Adrenal gland (tissue), 12 donors: ENCODE measurements around the gene PDE9A. TPM values are rescaled to one million over a fixed set of nuclear protein-coding genes. Genes with fewer than 3 reads are reported as not detected.

Source experiments
- DNase-seq, 7 donors: peaks; one replicate each; pipeline ENCODE4 v3.0.0-alpha.2; 2019 to 2020
- H3K27ac ChIP-seq, 5 donors: fragments of 200-600 bp; sonication (generic) in 4 of 5; 1 replicate in 3 of 5; 2 replicates in 2 of 5; pipeline versions ENCODE4 v1.5.1 to v1.8.0; 2016 to 2020; ENCODE audit warnings: mild to moderate bottlenecking in 1 of 5
- H3K27me3 ChIP-seq: fragments of 200-600 bp; 2 replicates; pipeline ENCODE4 v1.8.0; 2021
- H3K36me3 ChIP-seq, 2 donors: fragments of 200-600 bp; replicated peaks in 1 of 2; 1 replicate in 1 of 2; 2 replicates in 1 of 2; pipeline versions ENCODE4 v1.5.1 to v1.8.0; 2018 to 2022
- H3K4me1 ChIP-seq, 2 donors: fragments of 200-600 bp; replicated peaks in 1 of 2; 1 replicate in 1 of 2; 2 replicates in 1 of 2; pipeline versions ENCODE4 v1.5.1 to v1.8.0; 2018 to 2021
- H3K4me3 ChIP-seq, 4 donors: fragments of 200-600 bp; sonication (generic) in 3 of 4; one replicate each; pipeline ENCODE4 v1.5.1; 2016 to 2018
- H3K9me3 ChIP-seq, 3 donors: fragments of 200-600 bp; sonication (generic) in 1 of 3; replicated peaks in 1 of 3; 1 replicate in 2 of 3; 2 replicates in 1 of 3; pipeline versions ENCODE4 v1.5.1 to v1.8.0; 2016 to 2021
- CTCF ChIP-seq, 6 experiments: fragments of 450-650 bp in 4 of 6; fragments of 200-600 bp in 2 of 6; sonication (generic) in 1 of 6; IDR thresholded peaks; 1 replicate in 5 of 6; 2 replicates in 1 of 6; pipeline versions ENCODE4 v1.5.1 to v1.8.0; 2016 to 2021; ENCODE audit warnings: antibody characterized with exemption in 6 of 6, mild to moderate bottlenecking in 2 of 6, moderate library complexity in 1 of 6
- POLR2A ChIP-seq, 2 donors: fragments of 450-650 bp; IDR thresholded peaks; one replicate each; pipeline ENCODE4 v1.6.1; 2017; ENCODE audit warnings: antibody characterized with exemption in 2 of 2, mild to moderate bottlenecking in 2 of 2, moderate library complexity in 1 of 2
- WGBS, 4 donors: extraction: QIAGEN DNeasy Blood & Tissue Kit in 2 of 4; methylation state at CpG; one replicate each; pipeline versions ENCODE4 v1.1.5 to v1.1.7; 2013 to 2017; 5-methylcytosine and 5-hydroxymethylcytosine counted together
- intact Hi-C, 2 donors: fragments of 100-400 bp; cut with DNase I; formaldehyde crosslinking; loops; one replicate each; pipeline versions ENCODE4 v1.14.1 to v1.15.0; 2022 to 2023
- polyA plus RNA-seq, 3 donors: library from polyadenylated mRNA; stranded (reverse); fragments of 200-250 nt in 2 of 3; fragments of 350-450 nt in 1 of 3; fragmentation: Illumina TruSeq in 1 of 3; extraction: RNeasy Lipid Tissue Mini Kit (QIAGEN cat#74804) in 1 of 3; gene quantifications; one replicate each; pipeline ENCODE4 v1.2.3, GENCODE V29; 2013 to 2014
- total RNA-seq, 9 donors: library from RNA; depleted of rRNA in 4 of 9; stranded (reverse); fragments of >200 nt in 4 of 9; fragments of 120-200 nt in 1 of 9; fragmentation: NEBNext Ultra II Directional in 1 of 9; extraction: Animal tissue kit (Norgen Biotek cat#: 25700) in 1 of 9; gene quantifications; one replicate each; pipeline versions ENCODE4 v1.1.0 to v1.2.4, GENCODE V29; 2013 to 2023
- donor health status: healthy with polysubstance abuse.
- donor health status: Bipolar disorder and iron deficiency.
- donor health status: DM: yes; HTN: yes; CAD: no.
- donor health status: DM: no; HTN: no; CAD: no.
- donor health status: DM: no; HTN: no; CAD: no.
- donor health status: DM: yes; HTN: yes; CAD: no.

Gene PDE9A
- total and polyA plus RNA-seq, 12 donors: 4.6 to 58.1 (median 19.5) TPM

- no peak for DNase-seq
- Histone ChIP-seq H3K36me3 (no peaks in the 10 kb centered on the region), H3K27me3 (no peaks in the 10 kb centered on the region), H3K4me3 (no peak overlapping the region), H3K4me1 (no peaks in the 10 kb centered on the region), H3K27ac (no peak overlapping the region), H3K9me3 (no peaks in the 10 kb centered on the region)
- WGBS, 4 donors: 88 to 95% (median 90%) methylated on average over 8 to 14 of the region's 14 CpGs
- TF ChIP-seq CTCF (IDR thresholded peaks at IDR 0.05) (no peak), POLR2A (IDR thresholded peaks at IDR 0.05) (no peak)
- intact Hi-C loops: no loop called here
These were observed 101.7 kb downstream of the PDE9A start for GRCh38 chr21:42755031-42755665.

- H3K27ac ChIP-seq: no peak overlapping the region
- no peaks in the 10 kb centered on the region for H3K9me3 ChIP-seq
- WGBS, 4 donors: 88 to 98% (median 91%) methylated on average over 8 to 20 of the region's 20 CpGs
- no peak for DNase-seq
- H3K4me1 ChIP-seq: no peaks in the 10 kb centered on the region
- H3K36me3 ChIP-seq: no peaks in the 10 kb centered on the region
- H3K27me3 ChIP-seq: no peaks in the 10 kb centered on the region
- intact Hi-C loops: no loop called here
- H3K4me3 ChIP-seq: no peak overlapping the region
- no peak for TF ChIP-seq POLR2A (IDR thresholded peaks at IDR 0.05)
- no peak for TF ChIP-seq CTCF (IDR thresholded peaks at IDR 0.05)
These were observed 102.6 kb downstream of the PDE9A start for GRCh38 chr21:42755766-42756579.

GRCh38 chr21:42756580-42757250 lies 103.3 kb downstream of the PDE9A start:
- no peaks in the 10 kb centered on the region for H3K9me3 ChIP-seq
- intact Hi-C loops: no loop called here
- WGBS, 4 donors: 91 to 96% (median 93%) methylated on average over 7 to 24 of the region's 24 CpGs
- H3K4me3 ChIP-seq: no peak overlapping the region
- no peaks in the 10 kb centered on the region for H3K4me1 ChIP-seq
- H3K27me3 ChIP-seq: no peaks in the 10 kb centered on the region
- no peak for TF ChIP-seq CTCF (IDR thresholded peaks at IDR 0.05)
- no peaks in the 10 kb centered on the region for H3K36me3 ChIP-seq
- no peak for DNase-seq
- no peak overlapping the region for H3K27ac ChIP-seq

- H3K4me1 ChIP-seq: no peaks in the 10 kb centered on the region
- no peak for DNase-seq
- intact Hi-C loops: no loop called here
- no peak overlapping the region for H3K4me3 ChIP-seq
- H3K27ac ChIP-seq: no peak overlapping the region
- no peaks in the 10 kb centered on the region for H3K36me3 ChIP-seq
- H3K27me3 ChIP-seq: no peaks in the 10 kb centered on the region
- WGBS, 4 donors: 93 to 99% (median 97%) methylated on average over 7 to 10 of the region's 10 CpGs
- H3K9me3 ChIP-seq: no peaks in the 10 kb centered on the region
- no peak for TF ChIP-seq CTCF (IDR thresholded peaks at IDR 0.05)
- TF ChIP-seq POLR2A (IDR thresholded peaks at IDR 0.05): no peak
These were observed 104.0 kb downstream of the PDE9A start for GRCh38 chr21:42757422-42757821.
